ENCODE measurements around the gene TBX2. TPM values are rescaled to one million over a fixed set of nuclear protein-coding genes. Genes with fewer than 3 reads are reported as not detected.
A peak's percentile ranks its signal among the peaks of the same experiment; 100 is the strongest.

TBX2 gene
- total and polyA plus RNA-seq, 9 of the 15 experiments (the other 6 are each of a cell fraction or from before 2014, with no cell fraction given) = 0.18 TPM; not detected in 8

GRCh38 chr17:61427567-61427966 lies 27.9 kb downstream of the TBX2 start:
- H3K36me3 ChIP-seq (ENCODE audit: control insufficient read depth, insufficient read depth, low read length) = no peaks in the 10 kb centered on the region
- DNase-seq (ENCODE audit: extremely low read depth in 1 of 4, low spot score in 3 of 4) (no peak), ATAC-seq (no peak), FAIRE-seq (no peak)
- no peak overlapping the region for H3K27ac ChIP-seq (ENCODE audit: extremely low read depth, low read depth, low read length)
- no peak overlapping the region for H3K4me3 ChIP-seq
- no peaks in the 10 kb centered on the region for H3K9me3 ChIP-seq (replicated peaks; ENCODE audit: control insufficient read depth, insufficient read depth, low read depth, low read length)
- no peaks in the 10 kb centered on the region for H3K9me1 ChIP-seq (ENCODE audit: control insufficient read depth, insufficient read depth, low read length)
- in situ Hi-C loops (cut with MboI) (loop anchor here (10.0 to 25.0 kb wide), 2 partner anchors 417 to 685 kb away; no protein-coding TSS in a partner anchor), intact Hi-C loops (cut with micrococcal nuclease) (no loop called here)
- H4K20me1 ChIP-seq (replicated peaks; ENCODE audit: control insufficient read depth, insufficient read depth, low read length) = no peaks in the 10 kb centered on the region
- H3K4me2 ChIP-seq (ENCODE audit: insufficient read depth, low read length) = no peak overlapping the region
- POLR2A ChIA-PET = interaction anchor here (0.6 kb wide), 1 partner anchor 11 kb away, joined by 3 read pairs; no protein-coding TSS in a partner anchor
- no peak overlapping the region for H2AFZ ChIP-seq (ENCODE audit: low read depth, low read length)
- no peak overlapping the region for H3K9ac ChIP-seq (ENCODE audit: insufficient read depth in 1 of 2, low read depth in 2 of 2, low read length in 2 of 2)
- H3K27me3 ChIP-seq (ENCODE audit: control insufficient read depth in 2 of 2, insufficient read depth in 2 of 2, low read length in 2 of 2) = peaks cover 2 to 8% of the 10 kb centered on the region in 2 experiments; a peak in 1 of 5 replicates
- H3K4me1 ChIP-seq (replicated peaks in 1 of 2; ENCODE audit: control insufficient read depth in 2 of 2, insufficient read depth in 2 of 2, low read length in 2 of 2) = no peaks in the 10 kb centered on the region
- H3K79me2 ChIP-seq (ENCODE audit: control insufficient read depth, insufficient read depth, low read length) = no peaks in the 10 kb centered on the region
- no TSS peak for BruUV-seq (replicated peaks)
- CTCF ChIA-PET (ENCODE audit: low intra/inter-chr PET ratio) = no interaction called here
- no peak for TF ChIP-seq NFIC (IDR thresholded peaks at IDR 0.05)
- no peak for TF ChIP-seq SNRNP70 (optimal IDR thresholded peaks at IDR 0.05; ENCODE audit: low read depth, low read length)
- no peak for TF ChIP-seq RBM34 (IDR thresholded peaks at IDR 0.05; ENCODE audit: borderline replicate concordance, insufficient read depth, low read length)
- TF ChIP-seq ZNF699 (CRISPR knock-in tag; IDR thresholded peaks at IDR 0.05; ENCODE audit: insufficient replicate concordance) = no peak
- TF ChIP-seq BCLAF1 (IDR thresholded peaks at IDR 0.05; ENCODE audit: borderline replicate concordance in 1 of 2, control insufficient read depth in 1 of 2, low read depth in 2 of 2, low read length in 1 of 2) = 0 out of 4 replicates have a peak, but pooled peaks of 1 of the 2 experiments have one; percentile 41
- no peak for TF ChIP-seq AFF4 (CRISPR knock-in tag; IDR thresholded peaks at IDR 0.05)
- no peak for TF ChIP-seq NR2F6 (CRISPR knock-in tag; IDR thresholded peaks at IDR 0.05)
- no peak for TF ChIP-seq USF2 (CRISPR knock-in tag; IDR thresholded peaks at IDR 0.05)
- no peak for TF ChIP-seq XRCC3 (IDR thresholded peaks at IDR 0.05)
- peak in 1 of 3 experiments; percentile 47; a peak in 2 of 6 replicates for TF ChIP-seq ZBTB11 (CRISPR knock-in tag; IDR thresholded peaks at IDR 0.05)
